GM18498 (cell line): ENCODE data around the gene FBXL5.
"Not testable (repeated sequence)": the region's sequence is repeated elsewhere in the genome, so short reads cannot be mapped to it uniquely, and the experiment has no call there.

ENCODE experiments used
- ATAC-seq: cut with Tn5 transposase; IDR thresholded peaks from one replicate; pipeline ENCODE4 v1.9.1; 2021; ENCODE audit warnings: mild to moderate bottlenecking, moderate library complexity; ENCODE audit not compliant: unreplicated experiment

The FBXL5 gene

DNA sequence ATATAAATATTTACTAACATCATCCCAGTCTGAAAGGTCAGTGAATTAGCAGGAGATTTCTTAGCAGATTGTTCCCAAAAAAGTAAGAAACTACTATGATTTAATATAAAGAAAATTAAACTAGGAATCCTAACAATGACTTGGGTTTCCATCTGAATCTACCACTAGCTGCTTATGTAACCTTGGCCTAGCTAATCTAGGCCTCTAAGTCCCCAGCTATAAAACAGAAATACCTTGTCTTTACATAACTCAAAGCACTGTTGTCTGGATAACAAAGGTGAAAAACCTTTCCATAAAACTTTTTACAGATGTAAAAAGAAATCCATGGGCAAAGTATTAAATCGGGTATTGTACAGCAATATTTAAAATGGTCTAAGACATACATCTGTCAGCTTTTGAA, 3.0 kb downstream of the FBXL5 start:
- ATAC-seq: no peak

DNA sequence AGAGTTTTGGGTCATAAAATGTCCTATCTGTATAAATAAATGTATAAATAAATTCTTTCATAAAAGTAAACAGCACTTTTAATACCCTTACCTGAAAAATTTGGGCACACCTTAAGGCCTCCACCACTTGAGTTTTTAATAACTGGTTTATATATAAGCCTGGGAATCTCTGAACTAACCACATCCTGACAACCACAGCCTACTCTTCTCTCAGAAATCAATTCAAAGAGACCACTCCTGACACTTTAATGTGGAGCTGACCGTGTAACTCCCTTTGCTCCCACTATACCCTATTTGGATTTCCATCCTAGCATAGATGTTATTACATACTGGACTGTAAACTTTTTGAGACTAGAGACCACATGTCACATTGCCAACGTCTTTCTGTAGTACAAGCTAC, 3.5 kb downstream of the FBXL5 start:
- no peak for ATAC-seq

DNA sequence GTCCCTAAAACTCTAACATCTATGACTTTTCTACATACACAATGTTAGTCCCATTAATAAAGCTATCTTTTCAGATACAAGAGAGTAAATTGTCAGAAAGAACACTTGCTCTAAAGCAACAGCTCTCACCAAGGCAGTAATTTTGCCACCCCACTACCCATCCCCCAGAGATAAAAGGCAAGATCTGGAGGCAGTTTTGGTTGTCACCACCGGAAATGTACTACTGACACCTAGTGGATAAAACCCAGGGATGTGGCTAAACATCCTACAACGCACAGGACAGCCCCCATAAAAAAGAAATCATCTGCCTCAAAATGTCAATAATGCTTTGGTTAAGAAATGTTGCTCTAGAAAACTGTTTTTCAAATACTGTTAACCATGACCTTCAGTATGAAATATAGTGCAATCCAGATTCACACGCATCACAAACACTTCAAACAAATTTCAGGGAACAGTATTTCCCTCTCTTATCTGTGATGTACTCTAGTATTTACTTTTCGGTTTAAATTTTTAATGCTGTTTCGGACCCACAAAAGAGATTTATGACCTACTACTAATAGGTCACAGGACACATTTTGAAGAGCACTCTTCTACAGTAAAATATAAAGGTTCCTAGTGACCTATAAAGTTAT, 5.1 kb downstream of the FBXL5 start:
- ATAC-seq: peak; percentile 46

DNA sequence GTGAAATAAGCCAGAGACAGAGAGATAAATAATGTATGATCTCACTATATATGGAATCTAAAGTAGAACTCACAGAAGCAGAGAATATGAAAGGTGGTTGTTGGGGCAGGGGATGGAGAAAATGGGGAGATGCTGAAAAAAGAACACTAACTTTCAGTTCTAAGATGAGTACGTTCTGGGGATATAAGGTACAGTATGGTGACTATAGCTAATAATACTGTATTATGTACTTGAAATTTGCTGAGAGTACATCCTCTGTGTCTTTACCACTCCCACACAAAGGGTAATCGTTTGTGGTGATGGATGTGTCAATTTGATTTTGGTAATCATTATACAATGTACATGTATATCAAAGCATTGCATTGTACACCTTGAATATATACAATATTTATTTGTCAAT, 6.6 kb downstream of the FBXL5 start:
- peak; percentile 52 for ATAC-seq

DNA sequence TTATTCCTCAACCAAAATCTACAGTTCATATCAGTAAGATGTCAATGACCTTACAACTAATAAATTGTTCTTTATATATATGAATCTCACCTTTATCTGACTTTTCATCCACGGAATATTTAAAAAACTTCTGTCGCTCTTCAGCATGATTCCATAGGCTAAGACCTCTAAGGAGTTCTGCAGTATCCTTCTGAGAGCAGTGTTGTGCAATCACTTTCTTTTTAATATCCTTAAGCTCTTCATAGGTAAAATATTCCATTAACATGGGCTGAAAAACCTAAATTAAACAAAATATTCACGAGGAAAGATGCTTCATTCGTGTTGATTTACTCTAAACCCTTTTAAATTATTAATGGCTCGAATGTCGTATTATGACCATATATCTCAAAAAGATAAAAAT, 16.7 kb downstream of the FBXL5 start:
- no peak for ATAC-seq

DNA sequence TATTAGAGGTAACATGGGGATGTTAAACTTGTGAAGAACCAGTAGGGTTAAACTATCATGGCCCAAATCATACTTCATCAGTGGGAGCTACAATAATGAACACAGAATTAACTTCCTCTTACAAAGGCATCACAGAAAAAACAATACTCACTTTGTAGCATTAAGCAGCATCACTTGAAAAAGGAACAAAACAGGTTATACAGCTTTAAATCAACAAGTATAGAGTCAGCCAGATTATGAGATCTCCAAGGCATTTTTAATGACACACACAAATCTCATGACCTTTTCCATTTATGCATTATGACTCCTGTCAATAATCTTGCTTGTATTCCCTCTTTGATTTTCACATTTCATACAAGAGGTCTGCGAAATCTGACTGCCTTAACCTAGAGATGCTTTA, 18.3 kb downstream of the FBXL5 start:
- no peak for ATAC-seq

DNA sequence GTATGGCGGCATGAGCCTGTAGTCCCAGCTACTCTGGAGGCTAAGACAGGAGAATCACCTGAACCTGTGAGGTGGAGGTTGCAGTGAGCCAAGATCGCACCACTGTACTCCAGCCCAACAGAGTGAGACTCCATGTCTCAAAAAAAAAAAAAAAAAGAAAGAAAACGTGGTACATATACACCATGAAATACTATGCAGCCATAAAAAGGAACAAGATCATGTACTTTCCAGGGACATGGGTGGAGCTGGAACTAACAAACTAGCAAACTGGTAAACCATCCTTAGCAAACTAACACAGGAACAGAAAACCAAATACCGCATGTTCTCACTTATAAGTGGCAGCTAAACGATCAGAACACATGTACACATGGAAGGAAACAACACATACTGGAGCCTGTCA, 37.8 kb downstream of the FBXL5 start:
- ATAC-seq: not testable (repeated sequence)

DNA sequence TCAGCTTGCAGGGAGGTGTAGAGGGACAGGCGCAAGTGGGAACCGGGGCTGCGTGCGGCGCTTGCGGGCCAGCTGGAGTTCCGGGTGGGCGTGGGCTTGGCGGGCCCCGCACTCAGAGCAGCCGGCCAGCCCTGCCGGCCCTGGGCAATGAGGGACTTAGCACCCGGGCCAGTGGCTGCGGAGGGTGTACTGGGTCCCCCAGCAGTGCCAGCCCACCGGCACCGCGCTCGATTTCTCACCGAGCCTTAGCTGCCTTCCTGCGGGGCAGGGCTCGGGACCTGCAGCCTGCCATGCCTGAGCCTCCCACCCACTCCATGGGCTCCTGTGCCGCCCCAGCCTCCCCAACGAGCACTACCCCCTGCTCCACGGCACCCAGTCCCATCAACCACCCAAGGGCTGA, 40.3 kb downstream of the FBXL5 start:
- ATAC-seq: not testable (repeated sequence)

DNA sequence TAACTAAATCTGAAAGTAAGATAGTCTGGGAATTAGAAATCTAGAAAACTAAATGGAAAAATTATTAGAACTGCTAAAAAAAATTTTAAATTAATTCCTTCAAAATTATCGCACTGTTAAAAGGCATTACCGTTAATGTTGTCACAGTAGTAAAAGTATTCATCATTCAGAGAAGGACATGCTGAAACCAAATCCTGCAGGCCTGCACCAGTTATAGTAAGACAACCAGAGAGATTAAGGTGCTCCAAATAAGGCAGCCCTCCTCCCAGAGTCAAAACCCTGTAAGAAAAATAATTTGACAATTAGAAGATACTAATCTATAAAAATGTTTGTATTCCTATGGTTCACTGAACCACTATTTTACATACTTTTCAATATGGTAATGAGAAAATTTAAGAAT, 43.0 kb downstream of the FBXL5 start:
- no peak for ATAC-seq

DNA sequence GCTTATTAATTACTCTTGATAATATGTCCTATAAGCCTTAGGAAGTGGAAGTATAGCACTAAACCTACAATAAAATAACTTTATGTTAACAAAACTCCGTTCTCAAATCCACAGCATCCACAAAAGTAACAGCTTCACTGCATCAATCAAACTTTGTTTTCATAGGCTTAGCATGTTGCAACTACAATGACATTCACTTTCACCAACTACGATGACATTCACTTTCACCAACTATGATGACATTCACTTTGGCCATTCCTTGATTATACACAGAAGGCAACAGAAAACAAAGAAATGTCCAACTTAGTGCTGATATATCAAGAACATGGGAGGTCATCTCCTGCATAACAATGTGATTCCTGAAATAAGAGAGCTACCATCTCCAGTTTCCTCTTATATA, 44.3 kb downstream of the FBXL5 start:
- no peak for ATAC-seq

DNA sequence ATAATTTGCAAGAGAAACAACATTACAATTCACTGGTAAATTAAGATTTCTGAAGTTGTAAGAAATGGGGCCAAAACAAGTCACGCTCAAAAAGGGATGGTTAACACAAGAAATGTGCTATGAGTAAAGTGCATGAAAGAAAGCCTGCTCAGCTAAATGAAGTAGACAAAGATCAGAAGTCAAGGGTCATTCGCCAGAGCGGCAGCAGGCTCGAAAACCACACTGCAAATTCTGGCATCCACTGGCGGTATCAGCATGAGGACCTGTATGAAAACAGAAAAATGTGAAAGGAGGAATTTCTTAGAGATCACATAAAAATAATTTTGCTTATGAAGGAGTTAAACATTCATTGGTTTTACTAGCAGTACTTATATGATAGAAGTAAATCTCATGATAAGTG, 49.6 kb downstream of the FBXL5 start:
- ATAC-seq: no peak

DNA sequence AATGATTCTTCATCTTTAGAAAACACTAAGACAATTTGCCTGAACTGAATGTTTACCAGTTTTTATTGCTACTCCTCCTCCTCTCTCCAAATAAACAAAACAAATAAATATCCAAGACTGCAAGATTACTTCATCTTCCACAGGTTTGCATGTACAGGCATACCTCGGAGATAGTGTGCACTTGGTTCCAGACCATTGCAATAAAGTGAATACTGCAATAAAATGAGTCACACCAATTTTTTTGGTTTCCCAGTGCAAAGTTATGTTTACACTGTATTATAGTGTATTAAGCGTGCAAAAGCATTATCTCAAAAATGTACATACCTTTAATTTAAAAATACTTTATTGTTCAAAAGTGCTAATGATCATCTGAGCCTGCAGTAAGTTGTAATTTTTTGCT, 53.3 kb downstream of the FBXL5 start:
- no peak for ATAC-seq

DNA sequence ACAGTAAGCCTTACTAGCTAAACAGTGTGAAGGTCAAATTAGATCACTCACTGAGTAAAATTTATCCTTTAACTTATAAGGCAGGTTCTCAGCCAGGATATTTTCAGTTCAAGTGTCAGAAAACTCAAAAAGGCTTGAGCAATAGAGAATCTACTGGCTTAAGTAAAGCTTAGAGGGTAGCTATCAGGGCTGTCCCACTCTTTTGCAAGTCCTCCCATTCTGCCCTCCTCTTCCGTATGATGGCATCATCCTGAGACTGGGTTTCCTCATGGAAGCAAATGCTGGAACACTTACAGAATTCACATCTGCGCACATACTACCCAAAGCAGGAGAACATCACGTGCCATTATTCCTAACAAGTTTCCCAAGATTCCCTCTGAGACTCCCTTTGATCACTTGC, 55.0 kb downstream of the FBXL5 start:
- ATAC-seq: no peak

DNA sequence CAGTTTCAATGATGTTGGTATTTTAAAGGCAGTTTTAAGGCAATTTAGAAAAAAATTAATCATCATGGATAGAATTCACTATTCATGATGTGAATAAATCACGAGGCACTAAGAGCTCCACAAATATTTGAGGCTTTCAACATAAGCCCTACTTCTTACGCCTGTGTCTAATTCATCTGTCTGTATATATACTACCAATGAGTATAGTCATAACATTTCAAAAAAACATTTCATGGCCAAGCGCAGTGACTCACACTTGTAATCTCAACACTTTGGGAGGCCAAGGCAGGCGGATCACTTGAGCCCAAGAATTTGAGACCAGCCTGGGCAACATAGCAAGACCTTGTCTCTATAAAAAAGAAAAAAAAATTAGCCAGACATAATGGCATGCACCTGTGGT, 56.5 kb downstream of the FBXL5 start:
- ATAC-seq: no peak

DNA sequence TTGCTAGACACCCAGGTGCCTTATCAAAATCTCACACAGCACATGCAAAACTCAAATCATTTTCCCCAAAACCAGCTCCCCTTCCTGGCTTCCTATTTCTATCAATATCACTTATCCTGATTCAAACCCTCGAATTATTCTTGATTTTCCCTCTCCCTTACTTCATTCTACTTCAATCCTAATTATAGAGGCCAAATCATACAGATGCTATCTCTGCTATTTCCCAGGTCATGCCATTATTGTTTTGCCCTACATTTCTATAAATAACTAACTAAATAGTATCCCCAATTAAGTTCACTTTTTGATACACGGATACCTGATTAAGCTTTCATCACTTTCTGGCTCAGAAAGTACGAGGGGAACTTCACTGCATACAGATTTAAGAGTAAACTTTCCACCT, 62.4 kb downstream of the FBXL5 start:
- no peak for ATAC-seq

DNA sequence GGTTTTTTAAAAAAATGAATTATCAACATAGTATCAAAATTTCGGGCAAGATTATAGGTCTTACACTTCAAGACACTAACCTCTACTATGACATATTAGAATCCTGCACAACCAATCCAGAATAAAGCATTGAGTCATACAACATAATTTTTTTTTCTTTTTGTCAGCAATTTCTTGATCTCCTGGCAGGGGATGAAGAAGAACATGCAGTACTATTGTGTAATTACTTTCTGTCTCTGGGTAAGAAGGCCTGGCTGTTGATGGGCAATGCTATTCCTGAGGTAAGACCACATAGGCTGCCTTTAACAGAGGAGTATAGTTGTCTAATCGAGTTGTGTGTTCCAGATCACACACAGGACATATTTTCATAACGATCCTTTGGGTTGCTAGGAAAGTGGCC, 67.5 kb downstream of the FBXL5 start:
- no peak for ATAC-seq

DNA sequence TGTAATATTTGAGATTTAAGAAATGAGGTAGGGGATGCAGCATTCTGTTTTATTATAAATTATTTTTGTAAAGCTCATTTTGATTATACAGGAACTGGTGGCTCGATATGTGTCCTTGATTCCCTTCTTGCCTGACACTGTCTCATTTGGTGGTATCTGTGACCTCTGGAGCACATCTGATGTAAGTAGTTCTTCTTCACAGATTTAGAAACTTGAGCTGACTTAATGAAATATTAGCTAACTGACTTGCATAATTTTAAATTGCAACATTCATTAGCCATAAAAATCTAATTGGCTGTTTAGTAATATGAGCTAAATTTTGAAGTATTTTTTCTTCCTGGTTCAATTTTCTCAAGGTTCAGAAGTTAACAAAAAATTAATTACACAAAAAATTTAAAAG, 69.1 kb downstream of the FBXL5 start:
- ATAC-seq: no peak

DNA sequence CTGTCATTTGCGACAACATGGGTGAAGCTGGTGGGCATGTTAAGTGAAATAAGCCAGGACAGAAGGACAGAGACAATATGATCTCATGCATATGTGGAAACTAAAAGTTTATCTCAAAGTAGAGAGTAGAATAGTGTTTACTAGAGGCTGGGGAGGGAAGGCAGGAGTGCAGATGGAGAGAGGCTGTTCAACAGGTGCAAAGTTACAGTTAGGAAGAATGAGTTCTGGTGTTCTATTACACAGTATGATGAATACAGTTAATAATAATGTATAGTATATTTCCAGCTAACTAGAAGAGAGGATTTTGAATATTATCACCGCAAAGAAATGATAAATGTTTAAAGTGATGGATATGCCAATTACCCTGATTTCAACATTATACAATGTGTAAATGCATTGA, 69.8 kb downstream of the FBXL5 start:
- ATAC-seq: no peak

DNA sequence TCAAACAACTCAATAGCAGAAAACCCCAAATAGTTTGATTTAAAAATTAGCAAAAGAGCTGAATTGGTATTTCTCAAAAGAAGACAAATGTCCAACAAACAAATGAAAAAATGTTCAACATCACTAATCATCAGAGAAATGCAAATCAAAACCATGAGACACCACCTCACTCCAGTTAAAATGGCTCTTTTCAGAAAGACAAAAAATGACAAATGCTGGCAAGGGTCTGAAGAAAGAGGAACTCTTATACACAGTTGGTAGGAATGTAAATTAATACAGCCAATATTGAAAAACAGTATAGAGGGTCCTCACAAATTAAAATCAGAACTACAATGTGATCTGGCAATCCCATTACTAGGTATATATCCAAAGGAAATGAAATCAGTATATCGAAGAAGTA, 70.4 kb downstream of the FBXL5 start:
- no peak for ATAC-seq

DNA sequence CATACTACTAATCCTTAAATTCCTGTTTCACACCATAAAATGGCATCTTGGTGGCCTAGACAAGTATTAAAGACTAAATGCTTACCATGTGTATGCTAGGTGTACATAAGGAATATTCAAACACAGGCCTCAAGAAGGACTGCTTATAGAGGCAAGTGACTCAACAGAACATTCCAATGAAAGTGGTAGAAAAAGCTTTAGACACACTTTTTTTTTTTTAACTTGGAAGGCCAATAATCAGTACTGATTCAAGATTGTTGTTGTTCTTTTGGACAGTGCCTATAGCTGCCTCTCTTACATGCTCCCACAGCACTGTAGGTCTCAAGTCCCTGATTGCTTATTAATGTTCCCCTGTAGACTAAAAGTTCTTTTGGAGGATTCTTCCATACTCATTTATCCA, 77.6 kb downstream of the FBXL5 start:
- ATAC-seq: no peak

DNA sequence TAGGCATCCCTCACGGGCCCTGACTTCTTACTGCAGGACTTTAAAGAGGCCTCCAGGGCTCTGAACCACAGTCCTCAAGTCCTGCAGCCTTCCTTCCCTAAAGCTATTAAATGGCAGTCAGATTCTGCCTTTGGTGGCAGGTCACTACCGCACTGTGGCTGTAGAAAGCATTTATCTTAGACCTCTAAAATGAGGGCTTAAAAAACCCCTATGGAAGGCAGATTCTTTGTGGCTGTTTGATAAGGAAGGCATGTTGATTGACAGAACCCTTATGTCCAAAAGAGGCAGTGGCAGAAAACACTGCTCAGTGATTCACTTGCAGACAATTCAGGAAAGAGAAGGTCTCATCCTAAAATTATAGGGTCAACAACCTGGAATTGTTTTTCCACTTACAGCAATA, 79.2 kb downstream of the FBXL5 start:
- ATAC-seq: no peak

DNA sequence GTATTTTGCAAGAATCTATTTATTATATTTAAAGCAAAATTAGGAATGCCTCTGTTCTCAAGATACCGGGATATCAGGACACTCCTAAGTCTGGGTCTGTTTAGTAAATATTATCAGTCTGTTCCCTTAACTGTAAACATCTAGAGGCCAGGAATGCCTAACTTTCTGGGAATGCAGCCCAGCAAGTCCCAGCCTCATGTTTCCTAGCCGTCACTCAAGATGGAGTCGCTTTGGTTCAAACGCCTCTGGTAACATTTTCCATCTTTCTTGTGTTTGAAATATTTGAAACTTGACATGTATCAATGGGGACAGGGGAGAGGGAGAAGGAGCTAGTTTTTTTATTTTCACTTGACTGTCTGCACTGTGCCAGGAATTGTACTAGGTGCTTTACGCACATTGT, 85.4 kb downstream of the FBXL5 start:
- no peak for ATAC-seq

DNA sequence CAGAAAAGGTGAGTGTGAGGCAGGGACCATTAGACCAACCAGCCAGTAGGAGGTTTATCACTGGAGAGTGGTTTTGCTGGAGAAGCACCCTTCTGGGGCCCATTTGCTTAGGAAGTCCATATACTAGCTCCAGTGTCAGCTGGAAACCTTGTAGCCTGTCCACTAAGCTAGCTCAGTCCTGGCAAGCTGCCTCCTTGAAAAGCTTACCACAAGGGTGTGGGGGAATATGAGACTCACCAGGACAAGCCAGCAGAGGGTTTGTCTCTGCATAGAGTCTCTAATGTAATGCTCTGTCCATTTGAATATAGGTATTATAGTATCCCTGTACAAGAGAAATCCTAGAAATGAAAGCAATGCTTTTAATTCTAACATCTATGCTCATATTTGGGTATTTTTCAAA, 86.3 kb downstream of the FBXL5 start:
- no peak for ATAC-seq

DNA sequence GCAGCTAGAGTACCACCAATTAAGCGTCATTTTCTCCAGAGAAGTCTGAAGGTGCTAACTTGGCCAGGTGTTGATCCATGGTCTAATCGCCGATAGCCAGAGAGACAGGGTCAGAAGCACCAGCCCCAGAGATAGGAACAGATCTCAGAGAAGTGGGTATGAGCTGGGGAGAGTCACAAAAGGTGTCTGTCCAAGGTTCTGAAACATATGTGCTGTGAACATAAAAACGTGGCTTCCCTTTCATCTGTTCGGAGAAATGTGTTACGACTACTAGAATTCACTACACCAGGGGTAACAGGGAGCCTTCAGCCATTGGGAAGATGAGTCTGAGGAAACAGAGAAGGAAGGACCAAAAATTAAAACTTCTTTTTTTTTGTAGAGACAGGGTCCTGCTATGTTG, 91.3 kb downstream of the FBXL5 start:
- no peak for ATAC-seq
